Esophagus squamous epithelium (tissue), 4 donors: ENCODE data around the gene IFNAR2.

Source experiments
- POLR2A ChIP-seq, 4 donors: fragments of 450-650 bp; IDR thresholded peaks; one replicate each; pipeline ENCODE4 v1.6.1; 2017; ENCODE audit warnings: antibody characterized with exemption in 4 of 4, mild to moderate bottlenecking in 4 of 4, moderate library complexity in 3 of 4
- TF ChIP-seq, protein P1 (sequence below), 6 experiments: fragments of 450-650 bp in 4 of 6; fragments of 200-600 bp in 2 of 6; sonication (generic) in 2 of 6; IDR thresholded peaks; one replicate each; pipeline ENCODE4 v1.5.1; 2016 to 2019; ENCODE audit warnings: antibody characterized with exemption in 6 of 6, mild to moderate bottlenecking in 4 of 6, moderate library complexity in 4 of 6

DNA sequence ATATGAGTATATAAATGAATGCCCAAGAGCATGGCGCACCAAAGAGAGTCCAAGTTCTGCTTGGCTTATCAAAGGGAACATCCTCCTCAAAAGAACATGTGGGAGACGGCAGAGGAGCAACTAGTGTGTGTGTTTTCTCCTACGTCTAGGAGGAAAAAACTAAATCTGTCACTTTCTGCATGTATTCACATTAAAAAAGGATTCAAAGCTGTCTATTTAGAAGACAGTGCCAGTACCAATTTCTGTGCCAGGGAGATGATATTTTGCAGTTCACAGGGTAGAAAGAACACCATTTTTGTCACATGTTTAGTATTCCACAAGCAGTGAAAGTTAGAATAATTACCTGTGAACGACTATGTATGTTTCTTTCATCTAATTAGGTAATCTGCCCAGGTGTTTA, 42.5 kb upstream of the IFNAR2 start:
- TF ChIP-seq, protein P1, sequence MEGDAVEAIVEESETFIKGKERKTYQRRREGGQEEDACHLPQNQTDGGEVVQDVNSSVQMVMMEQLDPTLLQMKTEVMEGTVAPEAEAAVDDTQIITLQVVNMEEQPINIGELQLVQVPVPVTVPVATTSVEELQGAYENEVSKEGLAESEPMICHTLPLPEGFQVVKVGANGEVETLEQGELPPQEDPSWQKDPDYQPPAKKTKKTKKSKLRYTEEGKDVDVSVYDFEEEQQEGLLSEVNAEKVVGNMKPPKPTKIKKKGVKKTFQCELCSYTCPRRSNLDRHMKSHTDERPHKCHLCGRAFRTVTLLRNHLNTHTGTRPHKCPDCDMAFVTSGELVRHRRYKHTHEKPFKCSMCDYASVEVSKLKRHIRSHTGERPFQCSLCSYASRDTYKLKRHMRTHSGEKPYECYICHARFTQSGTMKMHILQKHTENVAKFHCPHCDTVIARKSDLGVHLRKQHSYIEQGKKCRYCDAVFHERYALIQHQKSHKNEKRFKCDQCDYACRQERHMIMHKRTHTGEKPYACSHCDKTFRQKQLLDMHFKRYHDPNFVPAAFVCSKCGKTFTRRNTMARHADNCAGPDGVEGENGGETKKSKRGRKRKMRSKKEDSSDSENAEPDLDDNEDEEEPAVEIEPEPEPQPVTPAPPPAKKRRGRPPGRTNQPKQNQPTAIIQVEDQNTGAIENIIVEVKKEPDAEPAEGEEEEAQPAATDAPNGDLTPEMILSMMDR (IDR thresholded peaks at IDR 0.05): no peak
- TF ChIP-seq POLR2A (IDR thresholded peaks at IDR 0.05): no peak
